ENCODE results near the gene PIK3C2B. TPM values are rescaled to one million over a fixed set of nuclear protein-coding genes. Genes with fewer than 3 reads are reported as not detected.

The PIK3C2B gene
- total RNA-seq, 2 donors from 2014 or later: 34.5 to 44.4 TPM

GRCh38 chr1:204511366-204511765, 16.8 kb upstream of the PIK3C2B start:
- no peak for ATAC-seq (ENCODE audit: insufficient number of reproducible peaks, low FRiP score, low read depth)
- peaks cover 0 to 5% of the 10 kb centered on the region in 2 donors for H3K4me1 ChIP-seq (ENCODE audit: control insufficient read depth in 1 of 2, low read depth in 2 of 2)
- no peak for TF ChIP-seq CTCF (IDR thresholded peaks at IDR 0.05)
- H3K27me3 ChIP-seq (replicated peaks; ENCODE audit: insufficient read depth): no peaks in the 10 kb centered on the region
- no peaks in the 10 kb centered on the region for H3K9me3 ChIP-seq
- H3K4me3 ChIP-seq: no peak overlapping the region
- H3K27ac ChIP-seq: no peak overlapping the region
- DNase-seq (ENCODE audit: low spot score): no peak
- H3K36me3 ChIP-seq: no peaks in the 10 kb centered on the region

GRCh38 chr1:204509186-204509635, 14.6 kb upstream of the PIK3C2B start:
- ATAC-seq (ENCODE audit: insufficient number of reproducible peaks, low FRiP score, low read depth): no peak
- no peak for TF ChIP-seq CTCF (IDR thresholded peaks at IDR 0.05)
- DNase-seq (ENCODE audit: low spot score): no peak
- Histone ChIP-seq H3K27me3 (replicated peaks; ENCODE audit: insufficient read depth) (no peaks in the 10 kb centered on the region), H3K36me3 (no peaks in the 10 kb centered on the region), H3K27ac (no peak overlapping the region), H3K4me3 (no peak overlapping the region), H3K9me3 (no peaks in the 10 kb centered on the region), H3K4me1 (ENCODE audit: control insufficient read depth in 1 of 2, low read depth in 2 of 2) (peaks cover 0 to 4% of the 10 kb centered on the region in 2 donors)

GRCh38 chr1:204507317-204508105, 12.9 kb upstream of the PIK3C2B start:
- no peak for DNase-seq (ENCODE audit: low spot score)
- peak overlapping the region; percentile 83 to 94 for H3K27ac ChIP-seq
- peaks cover 0 to 4% of the 10 kb centered on the region in 2 donors for H3K4me1 ChIP-seq (ENCODE audit: control insufficient read depth in 1 of 2, low read depth in 2 of 2)
- no peak for TF ChIP-seq CTCF (IDR thresholded peaks at IDR 0.05)
- H3K27me3 ChIP-seq (replicated peaks; ENCODE audit: insufficient read depth): no peaks in the 10 kb centered on the region
- H3K36me3 ChIP-seq: no peaks in the 10 kb centered on the region
- no peak for ATAC-seq (ENCODE audit: insufficient number of reproducible peaks, low FRiP score, low read depth)
- H3K9me3 ChIP-seq: no peaks in the 10 kb centered on the region
- peak overlapping the region; percentile 83 for H3K4me3 ChIP-seq

DNA sequence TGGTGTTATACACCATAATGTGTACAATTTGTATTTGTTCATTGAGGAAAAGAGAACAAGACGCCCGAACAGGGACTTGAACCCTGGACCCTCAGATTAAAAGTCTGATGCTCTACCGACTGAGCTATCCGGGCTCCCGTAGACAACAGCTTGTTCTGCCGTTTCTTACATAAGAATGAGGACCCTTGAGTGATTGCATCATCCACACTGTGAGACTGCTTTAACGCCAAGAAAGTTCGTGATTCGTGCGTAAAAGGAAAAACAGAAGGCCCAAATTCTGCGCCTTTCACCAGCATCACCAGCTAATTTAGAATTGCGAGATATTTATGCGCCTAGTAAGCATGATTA, 12.3 kb upstream of the PIK3C2B start:
- Histone ChIP-seq H3K9me3 (no peaks in the 10 kb centered on the region), H3K4me1 (ENCODE audit: control insufficient read depth in 1 of 2, low read depth in 2 of 2) (peaks cover 0 to 4% of the 10 kb centered on the region in 2 donors), H3K36me3 (no peaks in the 10 kb centered on the region), H3K27me3 (replicated peaks; ENCODE audit: insufficient read depth) (no peaks in the 10 kb centered on the region), H3K27ac (peak overlapping the region; percentile 83 to 94), H3K4me3 (peak overlapping the region; percentile 83)
- DNase-seq (ENCODE audit: low spot score): peak; percentile 31
- no peak for TF ChIP-seq CTCF (IDR thresholded peaks at IDR 0.05)
- peak; percentile 81 for ATAC-seq (ENCODE audit: insufficient number of reproducible peaks, low FRiP score, low read depth)

GRCh38 chr1:204506201-204506968, 11.8 kb upstream of the PIK3C2B start:
- peak overlapping the region; percentile 83 to 94 for H3K27ac ChIP-seq
- DNase-seq (ENCODE audit: low spot score) (no peak), ATAC-seq (ENCODE audit: insufficient number of reproducible peaks, low FRiP score, low read depth) (peak; percentile 76)
- no peaks in the 10 kb centered on the region for H3K36me3 ChIP-seq
- no peak for TF ChIP-seq CTCF (IDR thresholded peaks at IDR 0.05)
- H3K9me3 ChIP-seq: no peaks in the 10 kb centered on the region
- H3K4me3 ChIP-seq: peak overlapping the region; percentile 83
- no peaks in the 10 kb centered on the region for H3K27me3 ChIP-seq (replicated peaks; ENCODE audit: insufficient read depth)
- H3K4me1 ChIP-seq (ENCODE audit: control insufficient read depth in 1 of 2, low read depth in 2 of 2): peaks cover 0 to 4% of the 10 kb centered on the region in 2 donors

Data from thoracic aorta (tissue), 2 donors.